ENCODE data around the gene MAN1C1. TPM values are rescaled to one million over a fixed set of nuclear protein-coding genes. Genes with fewer than 3 reads are reported as not detected.

Gene MAN1C1
- total RNA-seq, 2 donors from 2014 or later, result 2.7 to 4.3 TPM

GRCh38 chr1:25699500-25700143 is 83.0 kb downstream of the MAN1C1 start:
- intact Hi-C loops (cut with DNase I), result no loop called here
- H3K36me3 ChIP-seq, result no peaks in the 10 kb centered on the region
- H3K4me1 ChIP-seq, result no peaks in the 10 kb centered on the region
- H3K27me3 ChIP-seq, result no peaks in the 10 kb centered on the region
- no peaks in the 10 kb centered on the region for H3K9me3 ChIP-seq
- peak overlapping the region in 1 of 2 donors; percentile 37 for H3K9ac ChIP-seq (ENCODE audit: low read depth in 2 of 2, low read length in 2 of 2)
- no peak for TF ChIP-seq CTCF (IDR thresholded peaks at IDR 0.05)
- no peak for DNase-seq
- no peak overlapping the region for H3K4me3 ChIP-seq
- peak overlapping the region; percentile 70 for H3K27ac ChIP-seq

- H3K4me3 ChIP-seq, result no peak overlapping the region
Measured at GRCh38 chr1:25700144-25700523, 83.5 kb downstream of the MAN1C1 start.

GRCh38 chr1:25700626-25701025 is 84.0 kb downstream of the MAN1C1 start:
- peak overlapping the region; percentile 70 for H3K27ac ChIP-seq
- no peaks in the 10 kb centered on the region for H3K27me3 ChIP-seq
- no peaks in the 10 kb centered on the region for H3K9me3 ChIP-seq
- no peak for TF ChIP-seq CTCF (IDR thresholded peaks at IDR 0.05)
- DNase-seq, result no peak
- no peaks in the 10 kb centered on the region for H3K36me3 ChIP-seq
- intact Hi-C loops (cut with DNase I), result no loop called here
- H3K4me1 ChIP-seq, result no peaks in the 10 kb centered on the region
- no peak overlapping the region for H3K4me3 ChIP-seq
- H3K9ac ChIP-seq (ENCODE audit: low read depth in 2 of 2, low read length in 2 of 2), result no peak overlapping the region

More at GRCh38 chr1:25700144-25700523, 83.5 kb downstream of the MAN1C1 start:
- no peaks in the 10 kb centered on the region for H3K9me3 ChIP-seq
- DNase-seq, result peak; percentile 50
- intact Hi-C loops (cut with DNase I), result no loop called here
- no peaks in the 10 kb centered on the region for H3K36me3 ChIP-seq
- TF ChIP-seq CTCF (IDR thresholded peaks at IDR 0.05), result no peak
- H3K27ac ChIP-seq, result peak overlapping the region; percentile 70
- H3K9ac ChIP-seq (ENCODE audit: low read depth in 2 of 2, low read length in 2 of 2), result no peak overlapping the region
- no peaks in the 10 kb centered on the region for H3K27me3 ChIP-seq
- H3K4me1 ChIP-seq, result no peaks in the 10 kb centered on the region

GRCh38 chr1:25701030-25701785 is 84.6 kb downstream of the MAN1C1 start:
- DNase-seq, result no peak
- Histone ChIP-seq H3K9ac (ENCODE audit: low read depth in 2 of 2, low read length in 2 of 2) (no peak overlapping the region), H3K27ac (no peak overlapping the region), H3K4me1 (no peaks in the 10 kb centered on the region), H3K36me3 (no peaks in the 10 kb centered on the region), H3K4me3 (no peak overlapping the region), H3K9me3 (no peaks in the 10 kb centered on the region), H3K27me3 (no peaks in the 10 kb centered on the region)
- intact Hi-C loops (cut with DNase I), result no loop called here
- no peak for TF ChIP-seq CTCF (IDR thresholded peaks at IDR 0.05)

GRCh38 chr1:25702101-25702775 is 85.6 kb downstream of the MAN1C1 start:
- no peak for DNase-seq

More at GRCh38 chr1:25702101-25702775, 85.6 kb downstream of the MAN1C1 start:
- H3K9ac ChIP-seq (ENCODE audit: low read depth in 2 of 2, low read length in 2 of 2), result no peak overlapping the region
- H3K9me3 ChIP-seq, result no peaks in the 10 kb centered on the region
- no peak overlapping the region for H3K4me3 ChIP-seq
- no peaks in the 10 kb centered on the region for H3K4me1 ChIP-seq
- H3K27me3 ChIP-seq, result no peaks in the 10 kb centered on the region
- intact Hi-C loops (cut with DNase I), result no loop called here
- H3K27ac ChIP-seq, result no peak overlapping the region
- no peak for TF ChIP-seq CTCF (IDR thresholded peaks at IDR 0.05)
- no peaks in the 10 kb centered on the region for H3K36me3 ChIP-seq
